DND-41 (cell line): ENCODE data around the gene CAMK4.

ENCODE experiments used
- EZH2 ChIP-seq: IDR thresholded peaks from 3 replicates; pipeline ENCODE4 v1.6.1; 2012; ENCODE audit warnings: borderline replicate concordance, low read depth, mild to moderate bottlenecking, moderate library complexity, low read length, inconsistent platforms; ENCODE audit not compliant: severe bottlenecking
- TF ChIP-seq, protein P1 (sequence below): IDR thresholded peaks from 2 replicates; pipeline ENCODE4 v1.5.1; 2012; ENCODE audit warnings: borderline replicate concordance, low read length, moderate library complexity, mild to moderate bottlenecking; ENCODE audit not compliant: poor library complexity, severe bottlenecking; ENCODE audit errors: extremely low read depth

GRCh38 chr5:111200828-111201227, 23.4 kb upstream of the CAMK4 start:
- TF ChIP-seq, protein P1, sequence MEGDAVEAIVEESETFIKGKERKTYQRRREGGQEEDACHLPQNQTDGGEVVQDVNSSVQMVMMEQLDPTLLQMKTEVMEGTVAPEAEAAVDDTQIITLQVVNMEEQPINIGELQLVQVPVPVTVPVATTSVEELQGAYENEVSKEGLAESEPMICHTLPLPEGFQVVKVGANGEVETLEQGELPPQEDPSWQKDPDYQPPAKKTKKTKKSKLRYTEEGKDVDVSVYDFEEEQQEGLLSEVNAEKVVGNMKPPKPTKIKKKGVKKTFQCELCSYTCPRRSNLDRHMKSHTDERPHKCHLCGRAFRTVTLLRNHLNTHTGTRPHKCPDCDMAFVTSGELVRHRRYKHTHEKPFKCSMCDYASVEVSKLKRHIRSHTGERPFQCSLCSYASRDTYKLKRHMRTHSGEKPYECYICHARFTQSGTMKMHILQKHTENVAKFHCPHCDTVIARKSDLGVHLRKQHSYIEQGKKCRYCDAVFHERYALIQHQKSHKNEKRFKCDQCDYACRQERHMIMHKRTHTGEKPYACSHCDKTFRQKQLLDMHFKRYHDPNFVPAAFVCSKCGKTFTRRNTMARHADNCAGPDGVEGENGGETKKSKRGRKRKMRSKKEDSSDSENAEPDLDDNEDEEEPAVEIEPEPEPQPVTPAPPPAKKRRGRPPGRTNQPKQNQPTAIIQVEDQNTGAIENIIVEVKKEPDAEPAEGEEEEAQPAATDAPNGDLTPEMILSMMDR: no peak
- TF ChIP-seq EZH2: no peak
